DOHH2 (cell line): Measurements from ENCODE around the gene SLC13A4.

Experiments used
- H3F3A ChIP-seq: fragments of 200-600 bp; sonication (generic), shearing (Covaris generic); 2 replicates; pipeline ENCODE4 v1.6.0; 2016; ENCODE audit warnings: antibody characterized with exemption, mild to moderate bottlenecking; ENCODE audit not compliant: control insufficient read depth, insufficient read depth
- H3K27ac ChIP-seq: fragments of 200-600 bp; sonication (generic); 2 replicates; pipeline ENCODE4 v1.5.1; 2014; ENCODE audit warnings: low read depth, mild to moderate bottlenecking, low read length, moderate library complexity
- H3K27me3 ChIP-seq: fragments of 200-600 bp; sonication (generic); 2 replicates; pipeline ENCODE4 v1.6.1; 2014; ENCODE audit warnings: mild to moderate bottlenecking, low read length, mixed read lengths; ENCODE audit not compliant: control insufficient read depth
- H3K36me3 ChIP-seq: fragments of 200-600 bp; sonication (generic); 2 replicates; pipeline ENCODE4 v1.6.1; 2014; ENCODE audit warnings: mild to moderate bottlenecking, low read length, moderate library complexity, mixed read lengths; ENCODE audit not compliant: control insufficient read depth
- H3K4me1 ChIP-seq: fragments of 200-600 bp; sonication (generic); 2 replicates; pipeline ENCODE4 v1.6.1; 2014; ENCODE audit warnings: mild to moderate bottlenecking, low read length, mixed read lengths; ENCODE audit not compliant: control insufficient read depth
- H3K4me2 ChIP-seq: fragments of 200-600 bp; sonication (generic); 2 replicates; pipeline ENCODE4 v1.6.0; 2014; ENCODE audit warnings: mild to moderate bottlenecking, low read length, moderate library complexity
- H3K4me3 ChIP-seq: fragments of 200-600 bp; sonication (generic); 2 replicates; pipeline ENCODE4 v1.5.1; 2014; ENCODE audit warnings: mild to moderate bottlenecking, low read length, mixed read lengths
- H3K79me2 ChIP-seq: fragments of 200-600 bp; sonication (generic); 2 replicates; pipeline ENCODE4 v1.6.1; 2014; ENCODE audit warnings: mild to moderate bottlenecking, low read length, mixed read lengths; ENCODE audit not compliant: control insufficient read depth
- H3K9me2 ChIP-seq: fragments of 200-600 bp; sonication (generic); replicated peaks from 2 replicates; pipeline ENCODE4 v1.6.1; 2014; ENCODE audit warnings: mild to moderate bottlenecking, low read length, mixed read lengths; ENCODE audit not compliant: control insufficient read depth
- H3K9me3 ChIP-seq: fragments of 200-600 bp; sonication (generic); 2 replicates; pipeline ENCODE4 v1.6.1; 2014; ENCODE audit warnings: antibody characterized with exemption, low read length, mixed read lengths; ENCODE audit not compliant: control insufficient read depth, insufficient read depth
- H4K20me1 ChIP-seq: fragments of 200-600 bp; sonication (generic); 2 replicates; pipeline ENCODE4 v1.6.0; 2014; ENCODE audit warnings: low read depth, mild to moderate bottlenecking, antibody characterized with exemption, low read length, moderate library complexity; ENCODE audit not compliant: control insufficient read depth, insufficient read depth
- EZH2phosphoT487 ChIP-seq: fragments of 200-600 bp; sonication (generic); IDR thresholded peaks from 2 replicates; pipeline ENCODE4 v1.6.1; 2017; ENCODE audit warnings: borderline replicate concordance, mild to moderate bottlenecking, antibody characterized with exemption, low read length, moderate library complexity, mixed read lengths
- TF ChIP-seq, protein P1 (sequence below): fragments of 200-600 bp; sonication (generic); IDR thresholded peaks from one replicate; pipeline ENCODE4 v1.5.1; 2014; ENCODE audit warnings: antibody characterized with exemption, mild to moderate bottlenecking, low read depth, low read length; ENCODE audit not compliant: poor library complexity, severe bottlenecking

SLC13A4 gene

DNA sequence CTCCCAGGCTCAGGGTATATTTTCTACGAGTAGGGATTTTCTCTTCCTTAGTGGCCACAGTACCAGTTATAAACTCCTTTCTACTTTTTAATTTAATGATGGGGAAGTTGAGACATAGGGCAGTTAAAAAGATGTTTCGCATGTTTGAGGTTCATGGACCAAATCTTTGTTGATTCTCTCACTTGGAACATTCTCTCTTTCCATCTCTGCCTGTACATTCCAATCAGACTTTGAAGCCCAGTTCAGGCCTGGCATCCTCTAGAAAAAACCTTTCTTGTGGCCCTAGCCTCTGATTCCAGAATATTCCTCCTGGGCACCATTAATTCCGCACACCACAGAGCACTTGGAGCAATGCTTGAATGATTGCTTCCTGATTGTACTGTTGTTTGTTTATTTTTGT, 18.5 kb downstream of the SLC13A4 start:
- no peaks in the 10 kb centered on the region for H3K9me2 ChIP-seq
- H3K79me2 ChIP-seq = no peaks in the 10 kb centered on the region
- H3K9me3 ChIP-seq = no peaks in the 10 kb centered on the region
- TF ChIP-seq, protein P1, sequence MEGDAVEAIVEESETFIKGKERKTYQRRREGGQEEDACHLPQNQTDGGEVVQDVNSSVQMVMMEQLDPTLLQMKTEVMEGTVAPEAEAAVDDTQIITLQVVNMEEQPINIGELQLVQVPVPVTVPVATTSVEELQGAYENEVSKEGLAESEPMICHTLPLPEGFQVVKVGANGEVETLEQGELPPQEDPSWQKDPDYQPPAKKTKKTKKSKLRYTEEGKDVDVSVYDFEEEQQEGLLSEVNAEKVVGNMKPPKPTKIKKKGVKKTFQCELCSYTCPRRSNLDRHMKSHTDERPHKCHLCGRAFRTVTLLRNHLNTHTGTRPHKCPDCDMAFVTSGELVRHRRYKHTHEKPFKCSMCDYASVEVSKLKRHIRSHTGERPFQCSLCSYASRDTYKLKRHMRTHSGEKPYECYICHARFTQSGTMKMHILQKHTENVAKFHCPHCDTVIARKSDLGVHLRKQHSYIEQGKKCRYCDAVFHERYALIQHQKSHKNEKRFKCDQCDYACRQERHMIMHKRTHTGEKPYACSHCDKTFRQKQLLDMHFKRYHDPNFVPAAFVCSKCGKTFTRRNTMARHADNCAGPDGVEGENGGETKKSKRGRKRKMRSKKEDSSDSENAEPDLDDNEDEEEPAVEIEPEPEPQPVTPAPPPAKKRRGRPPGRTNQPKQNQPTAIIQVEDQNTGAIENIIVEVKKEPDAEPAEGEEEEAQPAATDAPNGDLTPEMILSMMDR = no peak
- TF ChIP-seq EZH2phosphoT487 = no peak
- no peaks in the 10 kb centered on the region for H3K36me3 ChIP-seq
- H3K4me3 ChIP-seq = no peak overlapping the region
- H3K27me3 ChIP-seq = peaks cover 3% of the 10 kb centered on the region; the same call in 1 of the 2 replicates
- no peaks in the 10 kb centered on the region for H4K20me1 ChIP-seq
- H3K4me2 ChIP-seq = no peak overlapping the region
- H3K27ac ChIP-seq = no peak overlapping the region
- no peaks in the 10 kb centered on the region for H3F3A ChIP-seq
- no peaks in the 10 kb centered on the region for H3K4me1 ChIP-seq

DNA sequence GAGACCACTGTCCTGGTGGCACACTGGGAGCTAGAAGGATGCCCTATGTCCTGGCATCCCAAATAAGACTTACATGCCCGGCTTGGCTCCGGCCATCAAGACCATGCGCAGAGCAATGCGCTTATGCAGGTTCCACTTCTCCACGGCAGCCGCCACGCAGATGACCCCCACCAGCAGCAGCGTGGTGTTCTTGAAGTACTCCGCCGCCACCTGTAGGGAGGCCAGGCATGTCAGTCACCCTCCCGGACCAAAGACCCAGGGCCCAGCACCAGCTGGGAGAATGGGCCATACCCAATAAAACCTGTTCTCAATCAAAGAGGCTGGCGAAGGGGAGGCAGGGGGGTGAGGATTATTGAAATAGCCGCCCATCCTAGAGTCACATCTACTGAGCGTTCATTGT, 19.9 kb downstream of the SLC13A4 start:
- Histone ChIP-seq H3K9me2 (no peaks in the 10 kb centered on the region), H3F3A (no peaks in the 10 kb centered on the region), H3K4me1 (no peaks in the 10 kb centered on the region), H3K27ac (no peak overlapping the region), H3K79me2 (no peaks in the 10 kb centered on the region), H3K9me3 (no peaks in the 10 kb centered on the region), H3K36me3 (no peaks in the 10 kb centered on the region), H3K27me3 (peaks cover 3% of the 10 kb centered on the region; the same call in 1 of the 2 replicates), H3K4me3 (no peak overlapping the region), H3K4me2 (no peak overlapping the region), H4K20me1 (no peaks in the 10 kb centered on the region)
- TF ChIP-seq EZH2phosphoT487 = no peak
- TF ChIP-seq, protein P1 = no peak

DNA sequence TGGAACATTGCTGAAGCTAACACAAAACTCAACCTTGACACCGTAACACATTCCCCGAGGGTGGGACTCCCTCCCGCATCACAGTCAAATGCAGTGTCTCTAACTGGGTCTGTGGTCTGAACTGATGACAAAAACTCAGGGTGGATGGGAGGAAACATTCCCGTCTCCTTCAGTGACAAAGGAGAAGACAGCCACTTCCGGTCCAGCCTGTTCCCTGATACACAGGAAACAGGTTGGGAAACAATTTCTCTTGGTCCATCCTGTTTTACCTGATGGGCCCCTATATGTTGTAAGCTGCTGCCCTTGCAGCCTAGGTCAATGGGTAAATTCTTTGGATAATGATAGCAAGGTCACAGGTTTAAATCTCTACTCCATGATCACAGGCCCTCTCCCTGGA, 20.4 kb downstream of the SLC13A4 start:
- no peaks in the 10 kb centered on the region for H3F3A ChIP-seq
- peaks cover 3% of the 10 kb centered on the region; the same call in 1 of the 2 replicates for H3K27me3 ChIP-seq
- H3K4me3 ChIP-seq = no peak overlapping the region
- H3K79me2 ChIP-seq = no peaks in the 10 kb centered on the region
- no peaks in the 10 kb centered on the region for H3K9me3 ChIP-seq
- H3K4me2 ChIP-seq = no peak overlapping the region
- TF ChIP-seq, protein P1 = no peak
- TF ChIP-seq EZH2phosphoT487 = no peak
- H4K20me1 ChIP-seq = no peaks in the 10 kb centered on the region
- no peaks in the 10 kb centered on the region for H3K9me2 ChIP-seq
- H3K36me3 ChIP-seq = no peaks in the 10 kb centered on the region
- no peaks in the 10 kb centered on the region for H3K4me1 ChIP-seq
- H3K27ac ChIP-seq = no peak overlapping the region
